Measurements from ENCODE around the gene ZNF200. TPM values are rescaled to one million over a fixed set of nuclear protein-coding genes. Genes with fewer than 3 reads are reported as not detected.
"Not testable (repeated sequence)": the region's sequence is repeated elsewhere in the genome, so short reads cannot be mapped to it uniquely, and the experiment has no call there.

ZNF200 gene
- total RNA-seq, 1 donor from 2014 or later, result 11.0 TPM

GRCh38 chr16:3189869-3190268 lies 45.1 kb downstream of the ZNF200 start:
- Mint-ChIP-seq H3K4me3 (ENCODE audit: low read depth) (peak overlapping the region; percentile 72), H3K4me1 (ENCODE audit: low read depth) (peaks cover 26% of the 10 kb centered on the region), H3K27ac (peak overlapping the region; percentile 73), H3K9me3 (no peaks in the 10 kb centered on the region), H3K27me3 (ENCODE audit: low read depth) (peaks cover 64% of the 10 kb centered on the region), H3K36me3 (ENCODE audit: low read depth) (no peaks in the 10 kb centered on the region)
- no peak for DNase-seq (ENCODE audit: low spot score)
- intact Hi-C loops (cut with micrococcal nuclease), result loop anchor here (2.0 to 5.0 kb wide), 2 partner anchors 19 to 38 kb away; no protein-coding TSS in a partner anchor

- intact Hi-C loops (cut with micrococcal nuclease), result loop anchor here (5.0 kb wide), 1 partner anchor 37 kb away; no protein-coding TSS in a partner anchor
- peaks cover 66% of the 10 kb centered on the region for H3K27me3 Mint-ChIP-seq (ENCODE audit: low read depth)
- H3K27ac Mint-ChIP-seq, result no peak overlapping the region
- H3K4me1 Mint-ChIP-seq (ENCODE audit: low read depth), result peaks cover 28% of the 10 kb centered on the region
- no peak for DNase-seq (ENCODE audit: low spot score)
- peaks cover 1% of the 10 kb centered on the region for H3K9me3 Mint-ChIP-seq
- peaks cover 1% of the 10 kb centered on the region for H3K36me3 Mint-ChIP-seq (ENCODE audit: low read depth)
- H3K4me3 Mint-ChIP-seq (ENCODE audit: low read depth), result peak overlapping the region; percentile 72
Measured at GRCh38 chr16:3188925-3189825, 45.8 kb downstream of the ZNF200 start.

DNA sequence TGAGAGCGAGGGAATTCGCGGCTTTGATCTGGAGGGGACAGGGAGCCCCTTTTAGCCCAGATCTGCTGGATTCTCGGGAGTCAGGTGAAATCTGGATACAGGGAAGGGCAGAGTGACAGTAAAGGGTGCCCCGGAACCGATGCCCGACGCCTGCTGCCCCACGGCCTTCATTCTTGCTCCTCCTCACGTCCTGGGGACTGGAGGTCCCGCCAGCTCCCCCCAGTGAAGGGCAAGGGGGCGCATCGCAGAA lies 46.4 kb downstream of the ZNF200 start:
- intact Hi-C loops (cut with micrococcal nuclease), result loop anchor here (5.0 kb wide), 1 partner anchor 36 kb away; no protein-coding TSS in a partner anchor
- Mint-ChIP-seq H3K27me3 (ENCODE audit: low read depth) (peaks cover 67% of the 10 kb centered on the region), H3K4me3 (ENCODE audit: low read depth) (peak overlapping the region; percentile 72), H3K9me3 (peaks cover 4% of the 10 kb centered on the region), H3K4me1 (ENCODE audit: low read depth) (peaks cover 34% of the 10 kb centered on the region), H3K27ac (no peak overlapping the region), H3K36me3 (ENCODE audit: low read depth) (peaks cover 7% of the 10 kb centered on the region)
- no peak for DNase-seq (ENCODE audit: low spot score)

GRCh38 chr16:3187798-3188674 lies 46.9 kb downstream of the ZNF200 start, which contains the start of gene OR1F1:
Gene OR1F1 (plus strand): TSS chr16:3188204.
- Mint-ChIP-seq H3K9me3 (peaks cover 4% of the 10 kb centered on the region), H3K27me3 (ENCODE audit: low read depth) (peaks cover 73% of the 10 kb centered on the region), H3K4me1 (ENCODE audit: low read depth) (peaks cover 36% of the 10 kb centered on the region), H3K27ac (peak within 1 kb of the TSS; percentile 63), H3K4me3 (ENCODE audit: low read depth) (peak within 1 kb of the TSS; percentile 72), H3K36me3 (ENCODE audit: low read depth) (peaks cover 9% of the 10 kb centered on the region)
- peak; percentile 71 for DNase-seq (ENCODE audit: low spot score)
- intact Hi-C loops (cut with micrococcal nuclease), result loop anchor here (5.0 kb wide), 1 partner anchor 36 kb away; no protein-coding TSS in a partner anchor

GRCh38 chr16:3186946-3187690 lies 47.8 kb downstream of the ZNF200 start:
- intact Hi-C loops (cut with micrococcal nuclease), result loop anchor here (5.0 kb wide), 1 partner anchor 35 kb away; no protein-coding TSS in a partner anchor
- DNase-seq (ENCODE audit: low spot score), result no peak
- H3K4me3 Mint-ChIP-seq (ENCODE audit: low read depth), result no peak overlapping the region
- H3K9me3 Mint-ChIP-seq, result peaks cover 4% of the 10 kb centered on the region
- H3K36me3 Mint-ChIP-seq (ENCODE audit: low read depth), result peaks cover 9% of the 10 kb centered on the region
- peaks cover 39% of the 10 kb centered on the region for H3K4me1 Mint-ChIP-seq (ENCODE audit: low read depth)
- peaks cover 75% of the 10 kb centered on the region for H3K27me3 Mint-ChIP-seq (ENCODE audit: low read depth)
- no peak overlapping the region for H3K27ac Mint-ChIP-seq

DNA sequence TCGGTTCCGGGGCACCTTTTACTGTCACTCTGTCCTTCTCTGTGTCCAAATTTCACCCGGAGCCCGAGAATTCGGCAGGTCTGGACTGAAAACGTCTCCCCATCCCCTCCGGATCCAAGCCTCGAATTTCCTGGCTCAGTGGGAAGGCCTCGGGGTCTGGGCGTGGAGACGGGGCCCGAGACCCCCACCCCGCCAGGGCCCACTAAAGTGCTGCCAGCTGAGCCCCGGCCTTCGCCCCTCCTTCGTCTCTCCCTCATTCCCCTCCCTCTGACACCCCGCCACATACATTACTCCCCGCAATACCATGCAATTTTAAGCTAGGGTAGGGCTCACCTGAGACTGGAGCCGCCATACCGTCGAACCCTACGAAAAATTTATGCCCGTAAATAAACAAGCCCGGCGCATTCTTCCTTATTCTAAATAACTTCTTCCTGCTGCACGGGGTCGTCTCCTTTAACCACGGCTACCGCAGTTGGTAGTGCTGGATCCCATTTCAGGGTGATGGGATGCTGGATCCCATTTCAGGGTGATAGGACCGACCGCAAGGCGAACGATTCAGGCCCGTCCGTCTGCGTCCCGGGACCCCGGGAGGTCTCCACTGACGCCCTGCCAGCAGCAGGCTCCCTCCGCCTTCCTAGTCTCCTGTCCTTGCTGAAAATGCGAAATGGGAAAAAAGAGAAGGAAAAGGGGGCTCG lies 51.4 kb downstream of the ZNF200 start:
- Mint-ChIP-seq H3K9me3 (peaks cover 4% of the 10 kb centered on the region), H3K27me3 (ENCODE audit: low read depth) (peaks cover 79% of the 10 kb centered on the region), H3K27ac (peak overlapping the region; percentile 70), H3K36me3 (ENCODE audit: low read depth) (peaks cover 9% of the 10 kb centered on the region), H3K4me3 (ENCODE audit: low read depth) (peak overlapping the region; percentile 73), H3K4me1 (ENCODE audit: low read depth) (peaks cover 23% of the 10 kb centered on the region)
- DNase-seq (ENCODE audit: low spot score), result no peak
- intact Hi-C loops (cut with micrococcal nuclease), result loop anchor here (5.0 kb wide), 1 partner anchor 99 kb away; the partner anchor contains the start of gene ZNF263

- peaks cover 4% of the 10 kb centered on the region for H3K9me3 Mint-ChIP-seq
- H3K27ac Mint-ChIP-seq, result peak overlapping the region; percentile 79
- peaks cover 80% of the 10 kb centered on the region for H3K27me3 Mint-ChIP-seq (ENCODE audit: low read depth)
- peaks cover 9% of the 10 kb centered on the region for H3K36me3 Mint-ChIP-seq (ENCODE audit: low read depth)
- DNase-seq (ENCODE audit: low spot score), result no peak
- intact Hi-C loops (cut with micrococcal nuclease), result loop anchor here (5.0 kb wide), 1 partner anchor 99 kb away; the partner anchor contains the start of gene ZNF263
- H3K4me3 Mint-ChIP-seq (ENCODE audit: low read depth), result peak overlapping the region; percentile 79
- peaks cover 17% of the 10 kb centered on the region for H3K4me1 Mint-ChIP-seq (ENCODE audit: low read depth)
Measured at GRCh38 chr16:3182608-3183444, 52.1 kb downstream of the ZNF200 start.

DNA sequence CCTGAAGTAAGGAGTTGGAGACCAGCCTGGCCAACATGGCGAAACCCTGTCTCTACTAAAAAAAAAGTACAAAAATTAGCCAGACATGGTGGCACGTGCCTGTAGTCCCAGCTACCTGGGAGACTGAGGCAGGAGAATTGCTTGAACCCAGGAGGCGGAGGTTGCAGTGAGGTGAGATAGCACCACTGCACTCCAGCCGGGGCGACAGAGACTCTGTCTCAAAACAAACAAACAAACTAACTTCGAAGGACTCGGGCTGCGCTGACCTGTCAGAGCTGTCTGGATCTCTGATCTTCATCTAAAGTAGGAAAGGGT lies 52.7 kb downstream of the ZNF200 start:
- peak overlapping the region; percentile 79 for H3K4me3 Mint-ChIP-seq (ENCODE audit: low read depth)
- not testable (repeated sequence) for H3K27ac Mint-ChIP-seq; H3K36me3 Mint-ChIP-seq (ENCODE audit: low read depth); DNase-seq (ENCODE audit: low spot score); H3K9me3 Mint-ChIP-seq
- H3K4me1 Mint-ChIP-seq (ENCODE audit: low read depth), result peaks cover 14% of the 10 kb centered on the region
- intact Hi-C loops (cut with micrococcal nuclease), result loop anchor here (5.0 kb wide), 1 partner anchor 100 kb away; the partner anchor contains the start of gene ZNF263
- peaks cover 78% of the 10 kb centered on the region for H3K27me3 Mint-ChIP-seq (ENCODE audit: low read depth)

DNA sequence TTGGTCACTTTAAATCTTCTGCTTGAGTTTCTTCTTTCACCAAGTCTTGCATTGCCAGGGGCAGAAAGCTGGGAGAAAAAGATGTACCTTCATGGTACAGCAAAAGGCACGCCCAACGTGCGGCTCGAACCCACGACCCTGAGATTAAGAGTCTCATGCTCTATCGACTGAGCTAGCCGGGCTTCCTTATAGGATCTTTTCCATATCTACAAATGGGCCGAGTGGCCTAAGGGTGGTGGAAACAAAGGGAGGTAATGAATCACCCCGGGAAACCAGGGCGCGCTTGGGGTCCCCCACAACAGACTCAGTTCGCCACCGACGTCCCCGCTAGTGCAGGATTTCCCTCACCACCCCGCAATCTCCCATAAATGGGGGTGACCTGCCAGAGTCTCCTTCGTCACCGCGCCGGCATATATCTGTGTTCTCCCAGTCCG lies 54.5 kb downstream of the ZNF200 start:
- intact Hi-C loops (cut with micrococcal nuclease), result loop anchor here (5.0 kb wide), 1 partner anchor 102 kb away; the partner anchor contains the start of gene ZNF263
- H3K9me3 Mint-ChIP-seq, result peaks cover 4% of the 10 kb centered on the region
- H3K4me1 Mint-ChIP-seq (ENCODE audit: low read depth), result peaks cover 14% of the 10 kb centered on the region
- peaks cover 9% of the 10 kb centered on the region for H3K36me3 Mint-ChIP-seq (ENCODE audit: low read depth)
- peaks cover 80% of the 10 kb centered on the region for H3K27me3 Mint-ChIP-seq (ENCODE audit: low read depth)
- no peak for DNase-seq (ENCODE audit: low spot score)
- H3K4me3 Mint-ChIP-seq (ENCODE audit: low read depth), result no peak overlapping the region
- H3K27ac Mint-ChIP-seq, result no peak overlapping the region

GRCh38 chr16:3179651-3180050 lies 55.3 kb downstream of the ZNF200 start:
- Mint-ChIP-seq H3K9me3 (peaks cover 4% of the 10 kb centered on the region), H3K27ac (no peak overlapping the region), H3K36me3 (ENCODE audit: low read depth) (peaks cover 9% of the 10 kb centered on the region), H3K4me3 (ENCODE audit: low read depth) (no peak overlapping the region), H3K4me1 (ENCODE audit: low read depth) (peaks cover 14% of the 10 kb centered on the region), H3K27me3 (ENCODE audit: low read depth) (peaks cover 83% of the 10 kb centered on the region)
- no peak for DNase-seq (ENCODE audit: low spot score)
- intact Hi-C loops (cut with micrococcal nuclease), result loop anchor here (5.0 kb wide), 1 partner anchor 103 kb away; the partner anchor contains the start of gene ZNF263

Measured in activated T-helper 2 cell treated with anti-CD3 and anti-CD28 coated beads, Interferon-gamma antibody, Interleukin-2, Interleukin-4, amounts not matched to agents 10 μg/mL and 5 μg/mL and 100 μg/mL, durations not matched to agents 14 hours and 24 hours and 36 hours (primary cell).